Pancreas (tissue), 8 donors: ENCODE results near the gene PRAMEF14. TPM values are rescaled to one million over a fixed set of nuclear protein-coding genes. Genes with fewer than 3 reads are reported as not detected.

ENCODE experiments used
- polyA plus RNA-seq, 2 donors: library from polyadenylated mRNA; stranded (reverse); fragments of 200-250 nt; gene quantifications; one replicate each; pipeline ENCODE4 v1.2.3, GENCODE V29; 2013
- total RNA-seq, 6 donors: library from RNA; stranded (reverse); fragmentation: NEBNext Ultra II Directional in 4 of 6; extraction: Animal tissue kit (Norgen Biotek cat#: 25700) in 4 of 6; gene quantifications; one replicate each; pipeline versions ENCODE4 v1.2.1 to v1.2.4, GENCODE V29; 2021 to 2023
- donor health status: healthy with polysubstance abuse.
- donor health status: DM: no; HTN: no; CAD: no; lungs with moderate emphysema.
- donor health status: DM: no; HTN: no; CAD: no.
- donor health status: Bipolar disorder and iron deficiency.
- donor health status: DM: yes; HTN: yes; CAD: no.
- donor health status: DM: no; HTN: no; CAD: no.
- donor health status: DM: no; HTN: no; CAD: no.
- donor health status: DM: yes; HTN: yes; CAD: no.

Gene PRAMEF14
- total and polyA plus RNA-seq, 8 donors = not detected

Other genes with a start within 250 kb of the PRAMEF14 start
- gene HNRNPCL2, start 230.3 kb downstream of the PRAMEF14 start, total RNA-seq = not detected
- not detected for gene HNRNPCL2, start 230.3 kb downstream of the PRAMEF14 start, polyA plus RNA-seq
- gene PRAMEF26, start 191.1 kb downstream of the PRAMEF14 start, total RNA-seq = not detected
- gene PRAMEF26, start 191.1 kb downstream of the PRAMEF14 start, polyA plus RNA-seq = not detected
- gene HNRNPCL4, start 181.5 kb downstream of the PRAMEF14 start, total RNA-seq = not detected
- not detected for gene HNRNPCL4, start 181.5 kb downstream of the PRAMEF14 start, polyA plus RNA-seq
- not detected for gene PRAMEF9, start 175.3 kb downstream of the PRAMEF14 start, total RNA-seq
- not detected for gene PRAMEF9, start 175.3 kb downstream of the PRAMEF14 start, polyA plus RNA-seq
- gene PRAMEF13, start 145.7 kb downstream of the PRAMEF14 start, total RNA-seq = not detected
- gene PRAMEF13, start 145.7 kb downstream of the PRAMEF14 start, polyA plus RNA-seq = not detected
- gene PRAMEF18, start 121.0 kb downstream of the PRAMEF14 start, total RNA-seq = not detected
- not detected for gene PRAMEF18, start 121.0 kb downstream of the PRAMEF14 start, polyA plus RNA-seq
- not detected for gene PRAMEF5, start 92.9 kb downstream of the PRAMEF14 start, total RNA-seq
- not detected for gene PRAMEF5, start 92.9 kb downstream of the PRAMEF14 start, polyA plus RNA-seq
- gene PRAMEF8, start 62.0 kb downstream of the PRAMEF14 start, total RNA-seq = not detected
- gene PRAMEF8, start 62.0 kb downstream of the PRAMEF14 start, polyA plus RNA-seq = not detected
- gene PRAMEF33, start 43.6 kb downstream of the PRAMEF14 start, total RNA-seq = not detected
- under 1 TPM in 1 of 2 donors, not detected in 1; 0.05 TPM for gene PRAMEF33, start 43.6 kb downstream of the PRAMEF14 start, polyA plus RNA-seq
- not detected for gene PRAMEF15, start 31.6 kb downstream of the PRAMEF14 start, total RNA-seq
- not detected for gene PRAMEF15, start 31.6 kb downstream of the PRAMEF14 start, polyA plus RNA-seq
- not detected for gene PRAMEF19, start 24.8 kb upstream of the PRAMEF14 start, total RNA-seq
- not detected for gene PRAMEF19, start 24.8 kb upstream of the PRAMEF14 start, polyA plus RNA-seq
- gene PRAMEF17, start 42.5 kb upstream of the PRAMEF14 start, total RNA-seq = not detected
- not detected for gene PRAMEF17, start 42.5 kb upstream of the PRAMEF14 start, polyA plus RNA-seq
- not detected for gene PRAMEF20, start 63.3 kb upstream of the PRAMEF14 start, total RNA-seq
- not detected for gene PRAMEF20, start 63.3 kb upstream of the PRAMEF14 start, polyA plus RNA-seq
- not detected for gene LRRC38, start 166.9 kb upstream of the PRAMEF14 start, total RNA-seq
- gene LRRC38, start 166.9 kb upstream of the PRAMEF14 start, polyA plus RNA-seq = not detected
- 10 to 100 TPM in 1 of 6 donors, 1 to 10 TPM in 3, under 1 TPM in 2; 0.83 to 10.4 (median 3.3) TPM for gene PDPN, start 236.7 kb upstream of the PRAMEF14 start, total RNA-seq
- gene PDPN, start 236.7 kb upstream of the PRAMEF14 start, polyA plus RNA-seq = 1 to 10 TPM; 1.3 to 1.4 TPM